ENCODE data around the gene ACER3.
"Not testable (repeated sequence)": the region's sequence is repeated elsewhere in the genome, so short reads cannot be mapped to it uniquely, and the experiment has no call there.

Gene ACER3

GRCh38 chr11:77003963-77004362, 143.2 kb downstream of the ACER3 start:
- DNase-seq = no peak

- no peak for DNase-seq
Observed at GRCh38 chr11:77009533-77010160, 148.9 kb downstream of the ACER3 start.

- DNase-seq = no peak
Observed at GRCh38 chr11:77014669-77015068, 154.0 kb downstream of the ACER3 start.

DNA sequence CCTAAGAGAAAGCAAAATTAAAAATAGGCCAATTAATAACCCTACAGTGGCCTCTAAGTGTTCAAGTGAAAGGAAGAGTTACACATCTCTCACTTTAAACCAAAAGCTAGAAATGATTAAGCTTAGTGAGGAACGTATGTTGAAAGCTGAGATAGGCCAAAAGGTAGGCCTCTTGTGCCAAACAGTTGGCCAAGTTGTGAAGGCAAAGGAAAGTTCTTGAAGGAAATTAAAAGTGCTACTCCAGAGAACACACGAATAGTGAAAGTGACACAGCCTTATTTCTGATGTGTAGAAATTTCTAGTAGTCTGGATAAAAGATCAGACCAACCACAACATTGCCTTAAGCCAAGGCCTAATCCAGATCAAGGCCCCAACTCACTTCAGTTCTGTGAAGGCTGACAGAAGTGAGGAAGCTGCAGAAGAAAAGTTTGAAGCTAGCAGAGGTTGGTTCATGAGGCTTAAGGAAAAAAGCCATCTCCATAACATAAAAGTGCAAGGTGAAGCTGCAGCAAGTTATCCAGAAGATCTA, 157.7 kb downstream of the ACER3 start:
- DNase-seq = not testable (repeated sequence)

DNA sequence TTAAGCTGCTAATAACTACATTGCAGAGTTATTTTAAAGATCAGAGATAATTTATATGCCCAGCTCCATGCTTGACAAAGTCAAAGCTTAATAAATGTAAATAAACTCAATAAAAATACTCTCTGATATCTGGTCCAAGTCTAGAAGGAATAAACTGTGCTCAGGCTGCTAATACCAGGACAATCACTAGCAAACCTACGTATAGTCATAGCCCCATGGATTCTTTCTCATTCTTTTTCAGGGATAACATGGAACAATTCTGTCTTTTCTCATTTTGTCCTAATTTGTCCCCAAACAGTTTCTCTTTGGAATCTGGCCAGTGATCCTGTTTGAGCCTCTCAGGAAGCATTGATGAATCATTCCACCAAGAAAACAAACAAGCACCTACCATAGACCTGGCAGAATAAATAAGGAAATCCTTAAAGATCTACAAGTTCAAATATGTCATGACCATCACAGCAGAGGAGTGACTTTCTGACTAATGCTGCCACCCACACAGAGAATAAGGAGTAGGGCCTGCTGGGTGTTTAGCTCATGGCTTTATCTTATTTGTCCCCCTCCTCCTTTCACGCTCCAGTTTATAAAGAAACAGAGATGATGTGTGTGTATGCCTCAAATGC, 159.4 kb downstream of the ACER3 start:
- no peak for DNase-seq

DNA sequence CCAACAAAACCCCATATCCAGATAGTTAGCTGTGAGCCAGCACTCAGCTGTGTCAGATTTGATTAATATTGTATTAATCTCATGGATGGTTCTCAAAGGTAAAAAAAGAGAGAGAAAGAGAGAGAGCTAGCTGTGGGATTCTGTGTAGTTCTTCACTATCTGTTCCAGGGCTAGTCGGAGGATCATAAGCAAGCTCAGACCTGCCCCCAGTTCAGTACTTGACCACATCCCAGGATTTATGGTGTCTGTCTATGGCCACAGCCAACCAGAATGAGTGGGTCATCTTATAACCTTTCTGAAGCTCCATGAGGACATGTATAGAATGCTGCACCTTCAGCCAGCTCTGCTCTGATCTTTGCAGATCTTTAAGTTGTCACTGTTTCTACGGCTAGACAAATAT, 160.0 kb downstream of the ACER3 start:
- no peak for DNase-seq

DNA sequence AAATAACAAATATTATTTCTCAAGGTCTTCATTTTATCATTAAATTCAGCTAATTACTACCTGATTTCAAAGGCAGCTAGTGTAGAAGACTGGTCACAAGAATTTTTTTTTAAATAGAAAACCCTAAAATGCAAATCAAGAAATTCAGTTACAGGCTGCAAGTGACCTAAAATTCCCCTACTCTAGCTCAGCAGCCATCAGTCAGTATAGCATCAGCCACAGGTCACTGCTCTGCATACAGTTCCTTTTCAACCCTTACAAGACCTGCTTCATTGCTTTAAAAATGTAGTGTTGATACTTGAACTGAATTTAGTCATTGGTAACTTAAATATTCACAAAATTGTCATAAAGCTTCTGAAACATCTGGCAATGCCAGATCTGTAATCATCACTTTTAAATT, 164.0 kb downstream of the ACER3 start:
- DNase-seq = no peak

DNA sequence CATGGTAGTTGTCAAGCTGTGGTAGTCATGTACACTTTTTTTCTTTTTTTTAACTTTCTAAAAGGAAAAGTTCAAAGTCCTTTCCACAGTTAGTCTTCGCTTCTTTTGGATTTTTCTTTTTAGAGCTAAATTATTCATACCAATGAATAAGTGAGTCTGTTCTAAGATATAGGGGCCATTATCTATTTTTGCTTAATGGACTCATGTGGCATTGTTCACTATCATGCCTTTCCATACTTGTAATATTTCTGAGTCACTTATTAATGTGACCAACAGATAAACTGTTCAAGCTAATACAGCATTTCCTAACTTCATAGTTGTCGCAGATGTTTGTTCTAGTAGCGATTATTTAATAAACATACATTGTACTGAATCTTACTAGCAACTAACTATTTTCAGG, 165.5 kb downstream of the ACER3 start:
- no peak for DNase-seq

GRCh38 chr11:77026743-77027142, 166.0 kb downstream of the ACER3 start:
- DNase-seq = no peak

GRCh38 chr11:77027275-77027674, 166.6 kb downstream of the ACER3 start:
- DNase-seq = peak in 1 of 2 experiments; percentile 69

- DNase-seq = no peak
Observed at GRCh38 chr11:77029829-77030228, 169.1 kb downstream of the ACER3 start.

DNA sequence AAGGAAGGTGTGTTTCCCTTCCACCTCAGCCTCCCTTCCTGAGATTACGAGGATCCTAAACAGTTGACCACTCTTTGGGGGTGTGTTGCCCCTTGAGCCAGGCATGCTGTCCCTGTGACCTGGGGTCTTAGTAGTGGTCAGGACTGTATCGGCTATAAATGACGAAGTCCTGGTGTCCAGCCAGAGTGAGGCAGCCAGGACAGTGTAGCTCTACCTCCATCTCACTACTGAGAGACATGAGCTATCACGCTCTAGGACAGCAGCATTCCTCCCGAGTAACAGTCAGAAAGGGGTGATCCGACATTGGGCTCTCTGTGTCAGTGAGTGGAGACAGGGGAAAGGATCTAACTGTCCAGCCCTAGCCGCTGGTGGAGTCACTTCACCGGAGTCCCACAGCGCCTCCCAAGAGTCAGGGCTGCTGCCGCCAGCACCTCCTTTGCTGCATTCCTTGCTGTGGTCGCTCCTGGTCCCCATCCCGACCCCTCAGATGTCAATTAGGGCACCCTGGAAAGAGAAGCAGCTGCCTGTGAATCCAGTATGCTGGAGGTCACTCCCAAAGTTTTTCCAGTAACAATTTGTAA, 170.2 kb downstream of the ACER3 start:
- DNase-seq = no peak

DNA sequence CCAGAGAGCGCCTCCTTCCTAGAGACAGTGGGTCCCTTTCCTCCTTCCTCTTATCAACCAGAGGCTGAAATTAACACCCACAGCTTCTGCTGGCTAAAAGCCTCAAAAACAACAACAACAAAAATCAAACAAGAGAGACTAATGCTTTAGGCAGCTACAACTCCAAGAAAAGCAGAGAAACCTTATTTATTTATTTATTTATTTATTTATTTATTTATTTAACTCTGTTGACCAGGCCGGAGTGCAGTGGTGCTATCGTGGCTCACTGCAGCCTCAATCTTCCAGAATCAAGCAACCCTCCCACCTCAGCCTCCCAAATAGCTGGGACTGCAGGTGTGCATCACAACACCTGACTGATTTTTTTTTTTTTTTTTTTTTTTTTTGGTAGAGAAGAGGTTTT, 170.9 kb downstream of the ACER3 start:
- DNase-seq = no peak

DNA sequence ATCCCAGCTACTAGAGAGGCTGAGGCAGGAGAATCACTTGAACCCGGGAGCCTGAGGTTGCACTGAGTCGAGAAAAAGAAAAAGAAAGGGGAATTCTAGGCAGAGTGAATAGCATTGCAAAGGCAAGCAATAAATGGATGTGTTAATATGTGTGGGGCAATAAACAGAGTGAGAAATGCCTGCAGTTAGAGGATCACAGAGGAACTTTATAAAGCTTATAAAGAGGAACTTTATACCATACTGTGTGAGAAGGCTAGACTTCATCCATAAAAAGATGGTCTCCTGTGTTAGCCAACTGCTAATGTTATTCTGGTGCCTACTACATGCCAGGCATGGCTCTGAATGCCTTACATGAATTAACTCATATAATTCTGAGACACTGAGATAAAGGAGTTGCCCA, 174.3 kb downstream of the ACER3 start:
- DNase-seq = no peak

DNA sequence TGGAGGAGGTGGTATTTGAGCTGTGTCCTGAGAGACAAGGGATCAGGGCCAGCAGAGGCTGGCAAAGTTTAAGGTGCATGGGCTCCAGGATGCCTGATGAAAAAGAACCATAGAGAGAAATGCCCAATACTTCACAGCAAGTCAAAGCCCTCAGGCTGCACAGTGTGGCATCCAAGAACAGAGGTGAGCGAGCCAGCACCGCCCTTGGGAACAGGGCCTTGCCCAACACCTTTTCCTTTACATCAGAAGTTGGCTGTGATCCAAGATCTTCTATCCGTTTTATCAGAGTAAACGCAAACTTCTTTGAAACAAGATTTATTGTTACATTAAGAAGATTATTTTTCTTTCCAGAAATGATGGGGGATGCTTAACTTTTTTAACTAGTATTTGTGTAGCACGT, 174.9 kb downstream of the ACER3 start:
- DNase-seq = no peak

- DNase-seq = no peak
Observed at GRCh38 chr11:77036398-77036797, 175.7 kb downstream of the ACER3 start.

- no peak for DNase-seq
Observed at GRCh38 chr11:77037057-77037456, 176.3 kb downstream of the ACER3 start.

DNA sequence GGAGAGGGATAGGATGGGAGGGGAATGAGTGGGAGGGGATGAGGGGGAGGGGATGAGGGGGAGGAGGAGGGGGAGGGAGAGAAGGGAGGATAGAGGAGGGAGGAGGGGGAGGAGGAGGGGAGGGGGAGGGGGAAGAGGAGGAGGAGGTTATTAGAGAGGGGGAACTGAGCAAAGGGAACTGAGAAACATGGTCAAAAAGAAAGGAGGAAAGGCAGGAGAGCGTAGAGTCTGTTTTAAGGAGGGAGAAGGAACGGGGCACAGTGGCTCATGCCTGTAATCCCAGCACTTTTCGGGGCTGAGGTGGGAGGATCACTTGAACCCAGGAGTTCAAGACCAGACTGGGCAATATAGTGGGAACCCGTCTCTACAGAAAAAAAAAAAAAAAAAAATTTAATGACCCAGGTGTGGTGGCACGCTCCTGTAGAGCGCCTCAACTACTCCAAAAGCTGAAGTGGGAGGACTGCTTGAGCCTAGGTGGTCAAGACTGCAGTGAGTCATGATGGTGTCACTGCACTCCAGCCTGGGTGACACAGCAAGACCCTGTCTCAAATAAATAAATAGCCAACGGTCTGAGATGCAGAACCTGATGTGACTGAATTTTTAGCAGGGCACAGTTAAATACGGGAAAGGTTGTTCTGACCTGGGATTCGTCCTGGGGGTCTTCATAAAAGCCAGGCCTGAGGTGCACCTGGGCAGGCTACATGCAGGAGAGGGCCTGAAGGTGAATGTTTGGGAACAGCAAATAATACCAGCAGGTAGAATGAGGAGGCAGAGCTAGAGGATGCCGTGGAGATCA, 177.5 kb downstream of the ACER3 start:
- no peak for DNase-seq

GRCh38 chr11:77038825-77039326, 178.2 kb downstream of the ACER3 start:
- DNase-seq = no peak

DNA sequence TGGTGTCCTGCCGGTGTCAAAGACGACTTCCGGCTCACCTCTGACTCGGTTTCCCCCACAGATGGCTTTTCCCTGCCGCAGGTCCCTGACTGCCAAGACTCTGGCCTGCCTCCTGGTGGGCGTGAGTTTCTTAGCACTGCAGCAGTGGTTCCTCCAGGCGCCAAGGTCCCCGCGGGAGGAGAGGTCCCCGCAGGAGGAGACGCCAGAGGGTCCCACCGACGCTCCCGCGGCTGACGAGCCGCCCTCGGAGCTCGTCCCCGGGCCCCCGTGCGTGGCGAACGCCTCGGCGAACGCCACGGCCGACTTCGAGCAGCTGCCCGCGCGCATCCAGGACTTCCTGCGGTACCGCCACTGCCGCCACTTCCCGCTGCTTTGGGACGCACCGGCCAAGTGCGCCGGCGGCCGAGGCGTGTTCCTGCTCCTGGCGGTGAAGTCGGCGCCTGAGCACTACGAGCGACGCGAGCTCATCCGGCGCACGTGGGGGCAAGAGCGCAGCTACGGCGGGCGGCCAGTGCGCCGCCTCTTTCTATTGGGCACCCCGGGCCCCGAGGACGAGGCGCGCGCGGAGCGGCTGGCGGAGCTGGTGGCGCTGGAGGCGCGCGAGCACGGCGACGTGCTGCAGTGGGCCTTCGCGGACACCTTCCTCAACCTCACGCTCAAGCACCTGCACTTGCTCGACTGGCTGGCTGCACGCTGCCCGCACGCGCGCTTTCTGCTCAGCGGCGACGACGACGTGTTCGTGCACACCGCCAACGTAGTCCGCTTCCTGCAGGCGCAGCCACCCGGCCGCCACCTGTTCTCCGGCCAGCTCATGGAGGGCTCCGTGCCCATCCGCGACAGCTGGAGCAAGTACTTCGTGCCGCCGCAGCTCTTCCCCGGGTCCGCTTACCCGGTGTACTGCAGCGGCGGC, 179.0 kb downstream of the ACER3 start:
- DNase-seq = no peak

DNA sequence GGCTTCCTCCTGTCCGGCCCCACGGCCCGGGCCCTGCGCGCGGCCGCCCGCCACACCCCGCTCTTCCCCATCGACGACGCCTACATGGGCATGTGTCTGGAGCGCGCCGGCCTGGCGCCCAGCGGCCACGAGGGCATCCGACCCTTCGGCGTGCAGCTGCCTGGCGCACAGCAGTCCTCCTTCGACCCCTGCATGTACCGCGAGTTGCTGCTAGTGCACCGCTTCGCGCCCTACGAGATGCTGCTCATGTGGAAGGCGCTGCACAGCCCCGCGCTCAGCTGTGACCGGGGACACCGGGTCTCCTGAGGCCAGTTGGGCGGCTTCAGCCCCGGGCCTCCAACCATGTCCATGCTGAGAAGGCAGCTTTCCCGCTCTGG, 179.7 kb downstream of the ACER3 start:
- no peak for DNase-seq

- no peak for DNase-seq
Observed at GRCh38 chr11:77040889-77041288, 180.2 kb downstream of the ACER3 start.

Measured in NCI-H446 (cell line).